GM12891 (cell line): ENCODE measurements around the gene TPSAB1.

Experiments
- PAX5 ChIP-seq: IDR thresholded peaks from 2 replicates; pipeline ENCODE4 v1.6.1; 2011; ENCODE audit warnings: low read length, moderate library complexity, mild to moderate bottlenecking; ENCODE audit not compliant: insufficient read depth, severe bottlenecking
- POLR2A ChIP-seq: IDR thresholded peaks from 2 replicates; pipeline ENCODE4 v1.6.1; 2011; ENCODE audit warnings: low read depth, low read length, control low read depth
- POLR2AphosphoS5 ChIP-seq: IDR thresholded peaks from 2 replicates; pipeline ENCODE4 v1.6.1; 2011; ENCODE audit warnings: low read depth, low read length, control low read depth
- TAF1 ChIP-seq: IDR thresholded peaks from 2 replicates; pipeline ENCODE4 v1.6.1; 2011; ENCODE audit warnings: low read depth, low read length, control low read depth

GRCh38 chr16:1281517-1281916 lies 41.0 kb downstream of the TPSAB1 start:
- no peak for TF ChIP-seq TAF1
- TF ChIP-seq PAX5 = no peak
- TF ChIP-seq POLR2A = no peak
- TF ChIP-seq POLR2AphosphoS5 = no peak
